ENCODE data around the gene DLK2.

GRCh38 chr6:43401730-43402129, 53.6 kb downstream of the DLK2 start:
- no peak for TF ChIP-seq CTCF (IDR thresholded peaks at IDR 0.05 in 8 of 11, conservative IDR thresholded peaks at IDR 0.05 in 3 of 11)
- TF ChIP-seq POLR2A (IDR thresholded peaks at IDR 0.05), result no peak

Measured in spleen (tissue), 7 donors.